SU-DHL-6 (cell line): Measurements from ENCODE around the gene VAC14.

Experiments
- CTCF ChIP-seq: fragments of 200-600 bp; sonication (generic); IDR thresholded peaks from one replicate; pipeline ENCODE4 v1.5.1; 2017; ENCODE audit warnings: antibody characterized with exemption, mild to moderate bottlenecking, low read length, moderate library complexity; ENCODE audit not compliant: insufficient read depth, poor library complexity, severe bottlenecking
- EZH2phosphoT487 ChIP-seq: fragments of 200-600 bp; sonication (generic), shearing (Covaris generic); conservative IDR thresholded peaks from 2 replicates; pipeline ENCODE4 v1.6.1; 2018; ENCODE audit warnings: mild to moderate bottlenecking, antibody characterized with exemption, low read length, moderate library complexity, mixed read lengths

GRCh38 chr16:70653809-70654771 lies 146.9 kb downstream of the VAC14 start:
- TF ChIP-seq CTCF, result peak; percentile 82
- no peak for TF ChIP-seq EZH2phosphoT487
